Measurements from ENCODE around the gene CDKN1B. TPM values are rescaled to one million over a fixed set of nuclear protein-coding genes. Genes with fewer than 3 reads are reported as not detected.

The CDKN1B gene
- total and polyA plus RNA-seq, 2 experiments from 2014 or later, result 9.3 to 27.9 TPM

- Histone ChIP-seq H3K27ac (ENCODE audit: low read depth) (no peak overlapping the region), H2AFZ (no peak overlapping the region), H3K79me2 (replicated peaks; ENCODE audit: insufficient read depth) (no peaks in the 10 kb centered on the region), H4K20me1 (replicated peaks; ENCODE audit: insufficient read depth) (no peaks in the 10 kb centered on the region), H3K4me3 (no peak overlapping the region), H3K4me2 (no peak overlapping the region), H3K36me3 (ENCODE audit: insufficient read depth) (no peaks in the 10 kb centered on the region), H3K4me1 (ENCODE audit: insufficient read depth) (no peaks in the 10 kb centered on the region), H3F3A (replicated peaks; ENCODE audit: low read depth) (no peaks in the 10 kb centered on the region), H3K9me2 (ENCODE audit: insufficient read depth) (no peaks in the 10 kb centered on the region), H3K27me3 (ENCODE audit: insufficient read depth) (no peaks in the 10 kb centered on the region)
- DNase-seq (ENCODE audit: low spot score), result no peak
- H3K27ac Mint-ChIP-seq, result no peak overlapping the region
- H3K4me1 Mint-ChIP-seq, result peaks cover 12% of the 10 kb centered on the region; the same call in 2 of the 3 replicates
- TF ChIP-seq ZNF114 (CRISPR knock-in tag; IDR thresholded peaks at IDR 0.05), result no peak
- no peak for TF ChIP-seq NANOG (IDR thresholded peaks at IDR 0.05; ENCODE audit: borderline replicate concordance)
- no peak for TF ChIP-seq STAT1 (IDR thresholded peaks at IDR 0.05; ENCODE audit: unreplicated experiment)
- TF ChIP-seq, protein P1, sequence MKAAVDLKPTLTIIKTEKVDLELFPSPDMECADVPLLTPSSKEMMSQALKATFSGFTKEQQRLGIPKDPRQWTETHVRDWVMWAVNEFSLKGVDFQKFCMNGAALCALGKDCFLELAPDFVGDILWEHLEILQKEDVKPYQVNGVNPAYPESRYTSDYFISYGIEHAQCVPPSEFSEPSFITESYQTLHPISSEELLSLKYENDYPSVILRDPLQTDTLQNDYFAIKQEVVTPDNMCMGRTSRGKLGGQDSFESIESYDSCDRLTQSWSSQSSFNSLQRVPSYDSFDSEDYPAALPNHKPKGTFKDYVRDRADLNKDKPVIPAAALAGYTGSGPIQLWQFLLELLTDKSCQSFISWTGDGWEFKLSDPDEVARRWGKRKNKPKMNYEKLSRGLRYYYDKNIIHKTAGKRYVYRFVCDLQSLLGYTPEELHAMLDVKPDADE (IDR thresholded peaks at IDR 0.05), result no peak
- no peak for TF ChIP-seq POLR2AphosphoS5 (IDR thresholded peaks at IDR 0.05; ENCODE audit: low read depth)
- TF ChIP-seq JUNB (IDR thresholded peaks at IDR 0.05; ENCODE audit: unreplicated experiment), result no peak
- TF ChIP-seq CREB1 (CRISPR knock-in tag; IDR thresholded peaks at IDR 0.05; ENCODE audit: low read depth), result no peak
- TF ChIP-seq ZNF331 (CRISPR knock-in tag; IDR thresholded peaks at IDR 0.05; ENCODE audit: low read depth), result no peak
- TF ChIP-seq EZH2 (IDR thresholded peaks at IDR 0.05; ENCODE audit: low read depth, unreplicated experiment), result no peak
- TF ChIP-seq EZH2phosphoT487 (IDR thresholded peaks at IDR 0.05; ENCODE audit: unreplicated experiment), result no peak
- TF ChIP-seq, protein P2, sequence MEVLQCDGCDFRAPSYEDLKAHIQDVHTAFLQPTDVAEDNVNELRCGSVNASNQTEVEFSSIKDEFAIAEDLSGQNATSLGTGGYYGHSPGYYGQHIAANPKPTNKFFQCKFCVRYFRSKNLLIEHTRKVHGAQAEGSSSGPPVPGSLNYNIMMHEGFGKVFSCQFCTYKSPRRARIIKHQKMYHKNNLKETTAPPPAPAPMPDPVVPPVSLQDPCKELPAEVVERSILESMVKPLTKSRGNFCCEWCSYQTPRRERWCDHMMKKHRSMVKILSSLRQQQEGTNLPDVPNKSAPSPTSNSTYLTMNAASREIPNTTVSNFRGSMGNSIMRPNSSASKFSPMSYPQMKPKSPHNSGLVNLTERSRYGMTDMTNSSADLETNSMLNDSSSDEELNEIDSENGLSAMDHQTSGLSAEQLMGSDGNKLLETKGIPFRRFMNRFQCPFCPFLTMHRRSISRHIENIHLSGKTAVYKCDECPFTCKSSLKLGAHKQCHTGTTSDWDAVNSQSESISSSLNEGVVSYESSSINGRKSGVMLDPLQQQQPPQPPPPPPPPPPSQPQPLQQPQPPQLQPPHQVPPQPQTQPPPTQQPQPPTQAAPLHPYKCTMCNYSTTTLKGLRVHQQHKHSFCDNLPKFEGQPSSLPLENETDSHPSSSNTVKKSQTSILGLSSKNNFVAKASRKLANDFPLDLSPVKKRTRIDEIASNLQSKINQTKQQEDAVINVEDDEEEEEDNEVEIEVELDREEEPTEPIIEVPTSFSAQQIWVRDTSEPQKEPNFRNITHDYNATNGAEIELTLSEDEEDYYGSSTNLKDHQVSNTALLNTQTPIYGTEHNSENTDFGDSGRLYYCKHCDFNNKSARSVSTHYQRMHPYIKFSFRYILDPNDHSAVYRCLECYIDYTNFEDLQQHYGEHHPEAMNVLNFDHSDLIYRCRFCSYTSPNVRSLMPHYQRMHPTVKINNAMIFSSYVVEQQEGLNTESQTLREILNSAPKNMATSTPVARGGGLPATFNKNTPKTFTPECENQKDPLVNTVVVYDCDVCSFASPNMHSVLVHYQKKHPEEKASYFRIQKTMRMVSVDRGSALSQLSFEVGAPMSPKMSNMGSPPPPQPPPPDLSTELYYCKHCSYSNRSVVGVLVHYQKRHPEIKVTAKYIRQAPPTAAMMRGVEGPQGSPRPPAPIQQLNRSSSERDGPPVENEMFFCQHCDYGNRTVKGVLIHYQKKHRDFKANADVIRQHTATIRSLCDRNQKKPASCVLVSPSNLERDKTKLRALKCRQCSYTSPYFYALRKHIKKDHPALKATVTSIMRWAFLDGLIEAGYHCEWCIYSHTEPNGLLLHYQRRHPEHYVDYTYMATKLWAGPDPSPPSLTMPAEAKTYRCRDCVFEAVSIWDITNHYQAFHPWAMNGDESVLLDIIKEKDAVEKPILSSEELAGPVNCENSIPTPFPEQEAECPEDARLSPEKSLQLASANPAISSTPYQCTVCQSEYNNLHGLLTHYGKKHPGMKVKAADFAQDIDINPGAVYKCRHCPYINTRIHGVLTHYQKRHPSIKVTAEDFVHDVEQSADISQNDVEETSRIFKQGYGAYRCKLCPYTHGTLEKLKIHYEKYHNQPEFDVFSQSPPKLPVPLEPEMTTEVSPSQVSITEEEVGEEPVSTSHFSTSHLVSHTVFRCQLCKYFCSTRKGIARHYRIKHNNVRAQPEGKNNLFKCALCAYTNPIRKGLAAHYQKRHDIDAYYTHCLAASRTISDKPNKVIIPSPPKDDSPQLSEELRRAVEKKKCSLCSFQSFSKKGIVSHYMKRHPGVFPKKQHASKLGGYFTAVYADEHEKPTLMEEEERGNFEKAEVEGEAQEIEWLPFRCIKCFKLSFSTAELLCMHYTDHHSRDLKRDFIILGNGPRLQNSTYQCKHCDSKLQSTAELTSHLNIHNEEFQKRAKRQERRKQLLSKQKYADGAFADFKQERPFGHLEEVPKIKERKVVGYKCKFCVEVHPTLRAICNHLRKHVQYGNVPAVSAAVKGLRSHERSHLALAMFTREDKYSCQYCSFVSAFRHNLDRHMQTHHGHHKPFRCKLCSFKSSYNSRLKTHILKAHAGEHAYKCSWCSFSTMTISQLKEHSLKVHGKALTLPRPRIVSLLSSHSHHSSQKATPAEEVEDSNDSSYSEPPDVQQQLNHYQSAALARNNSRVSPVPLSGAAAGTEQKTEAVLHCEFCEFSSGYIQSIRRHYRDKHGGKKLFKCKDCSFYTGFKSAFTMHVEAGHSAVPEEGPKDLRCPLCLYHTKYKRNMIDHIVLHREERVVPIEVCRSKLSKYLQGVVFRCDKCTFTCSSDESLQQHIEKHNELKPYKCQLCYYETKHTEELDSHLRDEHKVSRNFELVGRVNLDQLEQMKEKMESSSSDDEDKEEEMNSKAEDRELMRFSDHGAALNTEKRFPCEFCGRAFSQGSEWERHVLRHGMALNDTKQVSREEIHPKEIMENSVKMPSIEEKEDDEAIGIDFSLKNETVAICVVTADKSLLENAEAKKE (CRISPR knock-in tag; IDR thresholded peaks at IDR 0.05), result no peak
- TF ChIP-seq CTCF (conservative IDR thresholded peaks at IDR 0.05; ENCODE audit: low read depth in 2 of 2), result no peak
- no peak for TF ChIP-seq REST (IDR thresholded peaks at IDR 0.05; ENCODE audit: unreplicated experiment)
- H3K27me3 Mint-ChIP-seq (ENCODE audit: insufficient read depth, low read depth, poor library complexity), result peaks cover 5% of the 10 kb centered on the region
- H3K36me3 Mint-ChIP-seq (ENCODE audit: low read depth), result no peaks in the 10 kb centered on the region
- H3K9me3 Mint-ChIP-seq, result no peaks in the 10 kb centered on the region
- no peak overlapping the region for H3K4me3 Mint-ChIP-seq
- ATAC-seq, result no peak
Measured at GRCh38 chr12:12691549-12691948, 25.6 kb upstream of the CDKN1B start.

Data from GM23338 (cell line).